Hepatocyte (in vitro differentiated cells): ENCODE data around the gene KAT7. TPM values are rescaled to one million over a fixed set of nuclear protein-coding genes. Genes with fewer than 3 reads are reported as not detected.

Experiments
- DNase-seq: peaks from one replicate; pipeline ENCODE4 v3.0.0-alpha.2; 2016; ENCODE audit warnings: low spot score
- H2AFZ ChIP-seq: fragments of 200-600 bp; sonication (generic); 2 replicates; pipeline ENCODE4 v1.6.0; 2016; ENCODE audit warnings: antibody characterized with exemption, mild to moderate bottlenecking
- H3K27ac ChIP-seq: fragments of 200-600 bp; sonication (generic); 2 replicates; pipeline ENCODE4 v1.5.1; 2016; ENCODE audit warnings: mild to moderate bottlenecking
- H3K27me3 ChIP-seq: fragments of 200-600 bp; sonication (generic); 2 replicates; pipeline ENCODE4 v1.6.1; 2016
- H3K36me3 ChIP-seq: fragments of 200-600 bp; sonication (generic); replicated peaks from 2 replicates; pipeline ENCODE4 v1.5.1; 2016; ENCODE audit warnings: low read depth; ENCODE audit not compliant: insufficient read depth
- H3K4me1 ChIP-seq: fragments of 200-600 bp; sonication (generic); 2 replicates; pipeline ENCODE4 v1.5.1; 2016; ENCODE audit warnings: mild to moderate bottlenecking, moderate library complexity; ENCODE audit not compliant: insufficient read depth
- H3K4me2 ChIP-seq: fragments of 200-600 bp; sonication (generic); 2 replicates; pipeline ENCODE4 v1.6.0; 2016
- H3K4me3 ChIP-seq: fragments of 200-600 bp; sonication (generic); 2 replicates; pipeline ENCODE4 v1.5.1; 2016; ENCODE audit warnings: mild to moderate bottlenecking
- H3K79me2 ChIP-seq: fragments of 200-600 bp; sonication (generic); 2 replicates; pipeline ENCODE4 v1.6.0; 2017; ENCODE audit warnings: mild to moderate bottlenecking
- H3K9me2 ChIP-seq: fragments of 200-600 bp; sonication (generic); replicated peaks from 2 replicates; pipeline ENCODE4 v1.6.0; 2017; ENCODE audit warnings: mild to moderate bottlenecking; ENCODE audit not compliant: insufficient read depth
- H3K9me3 ChIP-seq: fragments of 200-600 bp; sonication (generic); 2 replicates; pipeline ENCODE4 v1.5.1; 2016; ENCODE audit warnings: low read depth, mild to moderate bottlenecking
- H4K20me1 ChIP-seq: fragments of 200-600 bp; sonication (generic); 2 replicates; pipeline ENCODE4 v1.6.0; 2016; ENCODE audit warnings: mild to moderate bottlenecking; ENCODE audit not compliant: insufficient read depth, poor library complexity, severe bottlenecking
- CTCF ChIP-seq: fragments of 200-600 bp; sonication (generic); IDR thresholded peaks from 2 replicates; pipeline ENCODE4 v1.5.1; 2016; ENCODE audit warnings: antibody characterized with exemption, mild to moderate bottlenecking; ENCODE audit not compliant: poor library complexity
- EZH2 ChIP-seq: fragments of 200-600 bp; sonication (generic); IDR thresholded peaks from 2 replicates; pipeline ENCODE4 v1.6.1; 2016; ENCODE audit warnings: antibody characterized with exemption, mild to moderate bottlenecking, borderline replicate concordance
- EZH2phosphoT487 ChIP-seq: fragments of 200-600 bp; sonication (generic); IDR thresholded peaks from one replicate; pipeline ENCODE4 v1.6.1; 2018; ENCODE audit warnings: antibody characterized with exemption, mild to moderate bottlenecking, low read depth, moderate library complexity; ENCODE audit not compliant: unreplicated experiment, severe bottlenecking
- WGBS: methylation state at CpG from one replicate; pipeline ENCODE4 v1.1.6; 2016; ENCODE audit warnings: low lambda C conversion rate; ENCODE audit errors: missing lambda C conversion rate; 5-methylcytosine and 5-hydroxymethylcytosine counted together
- polyA plus RNA-seq: library from polyadenylated mRNA; unstranded; fragments of >200 nt; fragmentation: Nextera tagmentation; extraction: Ambion mirVana; gene quantifications from 2 replicates; pipeline ENCODE4 v1.2.1, GENCODE V29; 2016
- total RNA-seq: library from RNA; depleted of rRNA; stranded (reverse); fragments of >200 nt; gene quantifications from 2 replicates; pipeline ENCODE4 v1.2.3, GENCODE V29; 2014

The KAT7 gene
- total and polyA plus RNA-seq, 2 experiments from 2014 or later = 21.4 to 30.1 TPM

- WGBS = 85% methylated on average over 3 of the region's 3 CpGs
- no peaks in the 10 kb centered on the region for H3K36me3 ChIP-seq
- no peak overlapping the region for H2AFZ ChIP-seq
- H3K4me3 ChIP-seq = no peak overlapping the region
- H3K27me3 ChIP-seq = no peaks in the 10 kb centered on the region
- H3K4me1 ChIP-seq = no peaks in the 10 kb centered on the region
- no peaks in the 10 kb centered on the region for H3K9me3 ChIP-seq
- H3K27ac ChIP-seq = no peak overlapping the region
- no peaks in the 10 kb centered on the region for H4K20me1 ChIP-seq
- no peak for DNase-seq
- H3K9me2 ChIP-seq = no peaks in the 10 kb centered on the region
- no peak overlapping the region for H3K4me2 ChIP-seq
- TF ChIP-seq EZH2 (no peak), CTCF (no peak), EZH2phosphoT487 (no peak)
- no peaks in the 10 kb centered on the region for H3K79me2 ChIP-seq
These were observed 53.1 kb downstream of the KAT7 start for GRCh38 chr17:49841548-49841947.

- Histone ChIP-seq H3K27me3 (no peaks in the 10 kb centered on the region), H4K20me1 (no peaks in the 10 kb centered on the region), H3K9me3 (no peaks in the 10 kb centered on the region), H3K4me3 (no peak overlapping the region), H3K27ac (no peak overlapping the region), H3K9me2 (no peaks in the 10 kb centered on the region), H3K36me3 (no peaks in the 10 kb centered on the region), H3K79me2 (no peaks in the 10 kb centered on the region), H3K4me2 (no peak overlapping the region), H2AFZ (no peak overlapping the region), H3K4me1 (no peaks in the 10 kb centered on the region)
- DNase-seq = no peak
- TF ChIP-seq EZH2phosphoT487 (no peak), EZH2 (no peak), CTCF (no peak)
- 98% methylated on average over 3 of the region's 3 CpGs for WGBS
These were observed 53.9 kb downstream of the KAT7 start for GRCh38 chr17:49842371-49842770.

GRCh38 chr17:49842846-49843245 lies 54.4 kb downstream of the KAT7 start:
- no peaks in the 10 kb centered on the region for H3K36me3 ChIP-seq
- H3K9me2 ChIP-seq = no peaks in the 10 kb centered on the region
- no peaks in the 10 kb centered on the region for H3K79me2 ChIP-seq
- no peaks in the 10 kb centered on the region for H4K20me1 ChIP-seq
- H3K9me3 ChIP-seq = no peaks in the 10 kb centered on the region
- TF ChIP-seq EZH2 (no peak), EZH2phosphoT487 (no peak), CTCF (no peak)
- H3K4me3 ChIP-seq = no peak overlapping the region
- H3K4me1 ChIP-seq = no peaks in the 10 kb centered on the region
- DNase-seq = no peak
- 70% methylated on average over 6 of the region's 6 CpGs for WGBS
- H3K27me3 ChIP-seq = no peaks in the 10 kb centered on the region
- H3K4me2 ChIP-seq = no peak overlapping the region
- H2AFZ ChIP-seq = no peak overlapping the region
- H3K27ac ChIP-seq = no peak overlapping the region

GRCh38 chr17:49843774-49844350 lies 55.4 kb downstream of the KAT7 start:
- H3K36me3 ChIP-seq = no peaks in the 10 kb centered on the region
- no peaks in the 10 kb centered on the region for H3K9me2 ChIP-seq
- TF ChIP-seq EZH2phosphoT487 = no peak
- no peak for TF ChIP-seq CTCF
- no peak for TF ChIP-seq EZH2
- no peak overlapping the region for H3K4me3 ChIP-seq
- H3K9me3 ChIP-seq = no peaks in the 10 kb centered on the region
- no peaks in the 10 kb centered on the region for H3K27me3 ChIP-seq
- DNase-seq = no peak
- no peaks in the 10 kb centered on the region for H3K4me1 ChIP-seq
- H2AFZ ChIP-seq = no peak overlapping the region
- WGBS = 93% methylated on average over 6 of the region's 6 CpGs
- no peak overlapping the region for H3K27ac ChIP-seq
- H3K79me2 ChIP-seq = no peaks in the 10 kb centered on the region
- H3K4me2 ChIP-seq = no peak overlapping the region
- no peaks in the 10 kb centered on the region for H4K20me1 ChIP-seq
